Gastroesophageal sphincter (tissue), 3 donors: Measurements from ENCODE around the gene CELSR1.

Experiments used
- CTCF ChIP-seq, 4 experiments: fragments of 200-600 bp in 2 of 4; fragments of 450-650 bp in 2 of 4; sonication (generic) in 1 of 4; IDR thresholded peaks; one replicate each; pipeline ENCODE4 v1.5.1; 2017 to 2019; ENCODE audit warnings: antibody characterized with exemption in 4 of 4, mild to moderate bottlenecking in 2 of 4, moderate library complexity in 2 of 4
- POLR2A ChIP-seq, 2 donors: fragments of 450-650 bp; IDR thresholded peaks; one replicate each; pipeline ENCODE4 v1.6.1; 2017; ENCODE audit warnings: antibody characterized with exemption in 2 of 2, mild to moderate bottlenecking in 2 of 2, moderate library complexity in 1 of 2

- TF ChIP-seq CTCF (IDR thresholded peaks at IDR 0.05) (no peak), POLR2A (IDR thresholded peaks at IDR 0.05) (no peak)
These were observed 181.4 kb downstream of the CELSR1 start for GRCh38 chr22:46355996-46356471.
